Esophagus squamous epithelium (tissue), 5 donors: ENCODE results near the gene PRKAR1B. TPM values are rescaled to one million over a fixed set of nuclear protein-coding genes. Genes with fewer than 3 reads are reported as not detected.

ENCODE experiments used
- DNase-seq: peaks from one replicate; lab custom pipeline; 2025; lab: John Stamatoyannopoulos, UW
- H3K27ac ChIP-seq, 4 donors: fragments of 200-600 bp; sonication (generic); one replicate each; pipeline ENCODE4 v1.5.1; 2016 to 2019; ENCODE audit warnings: mild to moderate bottlenecking in 1 of 4
- H3K27me3 ChIP-seq, 4 donors: fragments of 200-600 bp; sonication (generic); 1 replicate in 3 of 4; 2 replicates in 1 of 4; pipeline versions ENCODE4 v1.5.1 to v1.6.0; 2017 to 2021; ENCODE audit warnings: antibody characterized with exemption in 1 of 4
- H3K36me3 ChIP-seq, 3 donors: fragments of 200-600 bp; sonication (generic); one replicate each; pipeline ENCODE4 v1.5.1; 2016 to 2019
- H3K4me1 ChIP-seq, 3 donors: fragments of 200-600 bp; sonication (generic); one replicate each; pipeline ENCODE4 v1.5.1; 2017 to 2019
- H3K4me3 ChIP-seq, 4 donors: fragments of 200-600 bp; sonication (generic); 1 replicate in 3 of 4; 2 replicates in 1 of 4; pipeline ENCODE4 v1.5.1; 2016 to 2019; ENCODE audit warnings: mild to moderate bottlenecking in 2 of 4, moderate library complexity in 1 of 4
- H3K9me3 ChIP-seq, 3 donors: fragments of 200-600 bp; sonication (generic); one replicate each; pipeline ENCODE4 v1.5.1; 2016 to 2019
- CTCF ChIP-seq, 6 experiments: fragments of 450-650 bp in 4 of 6; fragments of 200-600 bp in 2 of 6; sonication (generic) in 2 of 6; IDR thresholded peaks; one replicate each; pipeline ENCODE4 v1.5.1; 2016 to 2019; ENCODE audit warnings: antibody characterized with exemption in 6 of 6, mild to moderate bottlenecking in 4 of 6, moderate library complexity in 4 of 6
- POLR2A ChIP-seq, 4 donors: fragments of 450-650 bp; IDR thresholded peaks; one replicate each; pipeline ENCODE4 v1.6.1; 2017; ENCODE audit warnings: antibody characterized with exemption in 4 of 4, mild to moderate bottlenecking in 4 of 4, moderate library complexity in 3 of 4
- WGBS, 2 donors: methylation state at CpG; one replicate each; pipeline ENCODE4 v1.1.5; 2018; 5-methylcytosine and 5-hydroxymethylcytosine counted together
- intact Hi-C: fragments of 100-400 bp; cut with DNase I; formaldehyde crosslinking; loops from one replicate; pipeline ENCODE4 v1.15.0; 2022
- total RNA-seq, 4 donors: library from RNA; depleted of rRNA; stranded (reverse); fragments of >200 nt; gene quantifications; one replicate each; pipeline ENCODE4 v1.1.0, GENCODE V29; 2016
- donor health status: DM: yes; HTN: yes; CAD: no.

Gene PRKAR1B
- total RNA-seq, 4 donors from 2014 or later: 10.2 to 13.1 (median 12.5) TPM

DNA sequence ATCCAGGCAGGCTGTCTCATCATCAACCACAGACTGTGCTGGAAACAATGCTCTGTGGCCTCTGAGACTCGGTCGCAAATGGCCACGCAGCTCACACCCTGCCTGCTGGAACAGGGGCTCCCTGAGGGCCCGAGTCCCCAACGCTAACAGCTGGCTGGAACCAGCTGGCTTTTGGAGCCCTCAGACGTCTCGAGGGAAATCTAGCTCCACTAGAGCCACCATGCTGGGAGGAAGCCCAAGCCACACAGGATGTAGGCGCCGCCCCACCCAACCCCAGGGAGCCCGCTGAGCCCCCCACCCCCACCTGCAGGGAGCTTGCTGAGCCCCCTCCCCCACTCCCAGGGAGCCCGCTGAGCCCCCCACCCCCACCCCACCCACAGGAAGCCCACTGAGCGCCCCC, 186.1 kb downstream of the PRKAR1B start:
- intact Hi-C loops: loop anchor here (10.0 kb wide), 1 partner anchor 194 kb away; no protein-coding TSS in a partner anchor
- DNase-seq: no peak

DNA sequence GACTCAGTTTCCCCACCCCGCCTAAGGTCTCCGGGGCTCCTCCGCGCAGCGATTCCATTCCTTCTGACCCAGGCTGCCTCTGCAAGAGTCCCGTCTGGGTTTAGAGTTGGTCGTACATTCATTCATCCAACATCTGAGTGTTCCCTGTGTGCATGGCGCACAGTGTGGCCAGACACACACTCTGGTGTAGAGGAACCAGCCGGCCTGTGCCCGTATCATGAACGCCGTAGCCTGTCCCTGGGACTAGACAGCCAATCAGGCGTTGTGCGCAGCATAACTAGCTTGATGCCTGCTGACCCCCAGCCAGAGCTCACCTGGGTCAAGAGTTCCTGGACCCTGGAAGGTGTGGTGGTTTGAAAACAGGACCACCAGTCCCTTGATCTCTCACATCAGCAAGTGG, 186.5 kb downstream of the PRKAR1B start:
- H3K27ac ChIP-seq: no peak overlapping the region
- no peak overlapping the region for H3K4me3 ChIP-seq
- no peaks in the 10 kb centered on the region for H3K27me3 ChIP-seq
- TF ChIP-seq POLR2A (IDR thresholded peaks at IDR 0.05): no peak
- no peaks in the 10 kb centered on the region for H3K36me3 ChIP-seq
- WGBS, 2 donors: 90 to 96% methylated on average over 7 to 9 of the region's 14 CpGs
- DNase-seq: no peak
- peaks cover 0 to 4% (median 0%) of the 10 kb centered on the region in 3 donors for H3K9me3 ChIP-seq
- intact Hi-C loops: loop anchor here (10.0 kb wide), 1 partner anchor 194 kb away; no protein-coding TSS in a partner anchor
- H3K4me1 ChIP-seq: peaks cover 31 to 47% (median 36%) of the 10 kb centered on the region in 3 donors

More for the DNA sequence above, 186.1 kb downstream of the PRKAR1B start:
- Histone ChIP-seq H3K27me3 (no peaks in the 10 kb centered on the region), H3K4me3 (no peak overlapping the region), H3K36me3 (no peaks in the 10 kb centered on the region), H3K4me1 (peaks cover 31 to 47% (median 36%) of the 10 kb centered on the region in 3 donors), H3K27ac (no peak overlapping the region), H3K9me3 (peaks cover 0 to 4% (median 0%) of the 10 kb centered on the region in 3 donors)
- WGBS, 2 donors: no CpG with 5 or more reads among the region's 12 CpGs
- TF ChIP-seq CTCF (IDR thresholded peaks at IDR 0.05) (no peak), POLR2A (IDR thresholded peaks at IDR 0.05) (no peak)

DNA sequence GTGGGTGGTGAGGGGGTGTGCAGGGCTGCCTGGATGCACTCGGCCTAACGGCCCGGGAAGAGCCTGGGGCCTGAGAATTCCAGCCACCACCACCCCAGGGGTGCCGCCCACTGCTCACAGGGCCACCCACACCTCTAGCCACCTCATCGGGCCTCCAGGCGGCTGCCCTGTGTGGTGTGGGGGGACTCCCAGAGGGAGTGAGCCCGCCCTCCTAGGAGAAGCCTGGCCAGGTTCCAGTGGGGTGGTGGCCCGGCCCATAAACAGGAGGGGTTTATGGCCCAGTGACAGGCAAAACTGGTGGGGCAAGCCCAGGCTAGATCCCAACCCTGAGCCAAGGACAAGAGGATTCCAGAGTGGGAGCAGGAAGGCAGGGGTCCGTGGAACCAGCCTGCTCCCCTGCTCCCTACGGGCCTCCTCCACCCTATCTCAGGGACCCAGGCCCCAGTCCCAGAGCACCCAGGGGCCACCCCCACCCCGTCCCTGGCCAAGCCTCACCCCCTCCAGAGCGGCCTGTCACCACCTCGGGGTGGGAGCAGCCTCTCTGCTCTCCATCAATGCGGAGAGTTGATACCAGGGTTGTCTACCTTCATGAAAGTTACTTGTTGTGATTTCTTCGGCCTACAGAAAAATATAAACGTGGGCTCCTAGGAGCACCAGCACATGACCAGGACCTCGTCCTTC, 187.2 kb downstream of the PRKAR1B start:
- Histone ChIP-seq H3K9me3 (peaks cover 0 to 4% (median 0%) of the 10 kb centered on the region in 3 donors), H3K4me1 (peaks cover 31 to 47% (median 36%) of the 10 kb centered on the region in 3 donors), H3K36me3 (no peaks in the 10 kb centered on the region), H3K27me3 (peaks cover 0 to 2% (median 0%) of the 10 kb centered on the region in 4 donors), H3K4me3 (no peak overlapping the region), H3K27ac (peak overlapping the region; percentile 37 to 65 (median 54))
- 28 to 32% methylated on average over 2 to 4 of the region's 17 CpGs for WGBS, 2 donors
- no peak for TF ChIP-seq CTCF (IDR thresholded peaks at IDR 0.05)
- no peak for TF ChIP-seq POLR2A (IDR thresholded peaks at IDR 0.05)
- intact Hi-C loops: loop anchor here (10.0 kb wide), 1 partner anchor 195 kb away; no protein-coding TSS in a partner anchor
- no peak for DNase-seq

DNA sequence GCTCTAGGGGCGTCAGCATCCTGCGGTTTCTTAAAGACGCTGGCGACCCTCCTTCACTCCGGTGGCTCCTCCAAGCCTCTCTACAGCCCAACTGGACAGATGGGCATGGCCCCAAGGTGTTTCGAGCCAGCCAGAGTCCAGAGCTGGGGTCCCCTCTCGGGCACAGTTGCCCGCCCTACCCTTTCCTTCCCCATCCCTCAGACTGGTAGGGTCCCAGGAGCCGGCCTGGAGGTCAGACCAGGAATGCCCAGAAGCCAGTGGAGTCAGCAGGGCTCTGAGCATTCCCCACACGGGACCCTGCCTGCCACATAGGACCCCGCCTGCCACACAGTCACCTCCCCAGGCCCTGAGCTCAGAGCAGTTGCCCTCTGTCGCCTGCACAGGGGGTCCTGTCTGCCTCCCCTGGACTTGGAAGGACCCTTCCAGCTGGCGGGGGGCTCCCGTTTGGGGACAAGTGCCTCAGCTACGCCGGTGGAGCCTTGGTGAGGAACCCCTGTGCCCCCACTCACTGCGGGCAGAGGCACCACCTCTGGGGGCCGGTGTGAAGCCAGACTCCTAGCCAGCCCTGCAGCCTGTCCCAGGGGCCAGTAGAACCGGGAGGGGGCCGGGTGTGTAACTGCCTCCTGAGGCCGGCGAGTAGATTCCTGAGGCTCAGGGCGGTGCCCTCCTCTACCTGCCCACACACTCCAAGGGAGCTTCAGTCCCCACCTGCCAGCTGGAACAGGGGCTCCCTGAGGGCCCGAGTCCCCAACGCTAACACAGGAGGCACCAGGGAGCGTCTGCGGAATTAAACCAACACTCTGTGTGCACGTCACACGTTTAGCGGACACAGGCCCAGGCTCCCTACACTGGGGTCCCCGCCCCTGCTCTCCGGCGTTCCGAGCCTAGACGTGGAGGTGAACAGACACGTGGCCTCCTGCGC, 188.1 kb downstream of the PRKAR1B start:
- Histone ChIP-seq H3K4me3 (peak overlapping the region in 1 of 4 donors; percentile 9), H3K36me3 (no peaks in the 10 kb centered on the region), H3K9me3 (peaks cover 0 to 4% (median 0%) of the 10 kb centered on the region in 3 donors), H3K4me1 (peaks cover 31 to 47% (median 36%) of the 10 kb centered on the region in 3 donors), H3K27ac (peak overlapping the region; percentile 37 to 65 (median 54)), H3K27me3 (peaks cover 0 to 11% (median 0%) of the 10 kb centered on the region in 4 donors)
- 20 to 45% methylated on average over 1 to 8 of the region's 37 CpGs for WGBS, 2 donors
- intact Hi-C loops: no loop called here
- no peak for DNase-seq
- TF ChIP-seq POLR2A (IDR thresholded peaks at IDR 0.05): no peak

DNA sequence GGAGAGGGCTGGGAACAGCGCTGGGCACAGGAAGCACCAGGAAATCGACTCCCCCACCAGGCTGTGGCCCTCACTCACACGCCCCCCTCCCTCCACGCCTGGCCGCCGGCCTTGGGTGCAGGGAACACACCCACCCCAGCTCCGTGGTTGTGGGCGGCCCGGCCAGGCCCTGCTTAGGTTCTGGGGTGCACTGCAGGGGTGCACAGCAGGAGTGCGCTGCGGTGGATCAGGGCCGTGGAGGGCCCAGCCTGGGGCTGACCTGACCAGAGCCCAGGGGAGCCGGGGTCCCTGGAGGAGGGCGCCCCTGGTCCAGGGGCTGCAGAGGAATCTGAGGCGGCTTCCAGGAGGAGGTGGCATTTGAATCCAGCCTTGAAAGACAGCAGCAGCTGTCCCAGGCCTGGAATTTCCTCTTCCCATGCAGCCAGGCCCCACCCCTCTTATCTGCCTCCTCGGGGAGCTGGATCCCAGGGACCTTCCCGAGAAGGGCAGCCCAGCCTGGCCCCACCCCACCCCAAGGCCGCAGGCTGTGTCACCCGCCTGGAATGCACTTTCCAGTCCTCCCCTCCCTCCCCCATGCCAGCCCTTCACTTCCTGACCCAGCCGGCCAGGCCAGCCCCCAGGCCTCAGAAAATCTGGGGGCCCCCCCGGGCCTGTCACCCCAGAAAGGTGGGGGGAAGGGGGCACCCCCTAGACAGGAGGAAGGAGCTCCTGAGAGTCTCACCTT, 189.0 kb downstream of the PRKAR1B start:
- DNase-seq: no peak
- no peak for TF ChIP-seq CTCF (IDR thresholded peaks at IDR 0.05)
- TF ChIP-seq POLR2A (IDR thresholded peaks at IDR 0.05): no peak
- Histone ChIP-seq H3K4me3 (no peak overlapping the region), H3K36me3 (no peaks in the 10 kb centered on the region), H3K27ac (peak overlapping the region in 1 of 4 donors; percentile 37), H3K4me1 (peaks cover 28 to 39% (median 31%) of the 10 kb centered on the region in 3 donors), H3K9me3 (peaks cover 0 to 4% (median 0%) of the 10 kb centered on the region in 3 donors), H3K27me3 (peaks cover 0 to 16% (median 0%) of the 10 kb centered on the region in 4 donors)
- intact Hi-C loops: no loop called here
- WGBS, 2 donors: no CpG with 5 or more reads among the region's 21 CpGs
